ENCODE measurements around the gene HNRNPA3.
"Not testable (repeated sequence)": the region's sequence is repeated elsewhere in the genome, so short reads cannot be mapped to it uniquely, and the experiment has no call there.

HNRNPA3 gene

DNA sequence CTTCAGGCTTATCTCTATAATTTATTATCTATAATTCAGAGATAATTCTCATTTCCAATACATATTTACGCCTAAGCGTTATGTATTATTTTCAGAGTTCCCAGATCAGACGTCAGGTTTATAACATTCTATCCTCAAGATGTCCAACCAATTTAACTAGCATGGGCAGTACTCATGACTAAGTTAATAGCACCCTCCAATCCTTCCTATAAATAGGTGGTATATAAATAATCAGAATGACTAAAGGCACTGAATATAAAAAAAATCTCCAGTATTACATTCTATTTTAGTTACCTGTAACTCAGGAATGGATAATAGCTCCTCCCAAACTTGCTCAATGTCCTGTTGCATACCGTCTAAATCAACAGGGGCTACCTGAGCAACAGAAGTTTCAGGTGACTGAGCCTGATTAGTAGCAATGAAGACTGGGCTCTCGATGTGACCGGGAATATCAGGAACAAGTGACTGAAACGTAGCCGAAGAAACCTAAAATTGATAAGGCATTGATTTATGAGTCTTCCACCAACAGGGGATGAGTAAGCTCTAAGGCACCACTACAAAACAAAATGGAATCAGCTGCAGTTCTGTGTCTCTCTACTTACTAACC is 19.6 kb downstream of the HNRNPA3 start:
- no peak for DNase-seq (ENCODE audit: low read depth in 2 of 2)

DNA sequence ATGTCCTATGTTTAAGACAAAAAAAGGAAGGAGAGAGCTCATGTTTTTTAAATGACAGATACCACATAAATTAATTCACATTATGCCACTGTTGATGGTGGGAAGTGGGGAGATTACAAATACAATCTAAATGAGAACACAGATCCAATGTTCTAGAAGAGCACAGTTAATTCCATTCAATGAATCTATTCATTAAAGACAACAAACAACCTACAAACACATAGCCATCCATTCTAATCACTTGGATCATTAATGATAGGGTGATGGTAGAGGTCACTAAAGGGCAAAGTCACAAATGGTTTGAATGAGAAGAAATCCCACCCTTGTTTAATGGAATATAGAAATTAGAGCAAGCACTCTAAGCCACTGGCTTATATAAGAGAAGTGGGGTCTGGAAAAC is 21.7 kb downstream of the HNRNPA3 start:
- DNase-seq (ENCODE audit: low read depth in 2 of 2) = no peak

DNA sequence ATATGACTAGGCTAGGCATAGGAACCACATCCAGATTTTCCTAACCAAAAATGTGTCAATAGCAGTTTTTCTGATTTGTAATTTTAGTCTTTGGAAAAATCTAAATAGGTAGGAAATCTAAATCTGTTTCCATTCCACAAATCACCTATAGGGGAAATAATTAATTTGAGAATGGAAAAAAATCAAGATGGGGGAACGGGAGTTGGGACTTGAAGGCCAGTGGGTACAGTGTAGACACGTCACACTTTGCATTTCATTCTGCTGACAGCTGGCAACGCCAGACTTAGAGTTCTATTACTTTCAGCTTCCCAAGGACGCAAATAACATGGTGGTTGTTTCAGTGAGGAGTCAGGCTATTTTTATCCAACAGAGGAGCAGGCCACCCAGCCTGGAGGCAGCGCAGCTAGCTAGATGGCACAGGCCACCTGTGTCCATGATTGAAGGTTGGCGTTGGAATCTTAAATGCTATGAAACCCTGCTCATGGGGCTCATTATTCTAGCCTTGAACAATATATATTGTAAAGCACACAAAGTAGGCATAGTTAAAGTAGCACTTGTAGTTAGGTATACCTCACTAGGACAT is 23.4 kb downstream of the HNRNPA3 start:
- no peak for DNase-seq (ENCODE audit: low read depth in 2 of 2)

DNA sequence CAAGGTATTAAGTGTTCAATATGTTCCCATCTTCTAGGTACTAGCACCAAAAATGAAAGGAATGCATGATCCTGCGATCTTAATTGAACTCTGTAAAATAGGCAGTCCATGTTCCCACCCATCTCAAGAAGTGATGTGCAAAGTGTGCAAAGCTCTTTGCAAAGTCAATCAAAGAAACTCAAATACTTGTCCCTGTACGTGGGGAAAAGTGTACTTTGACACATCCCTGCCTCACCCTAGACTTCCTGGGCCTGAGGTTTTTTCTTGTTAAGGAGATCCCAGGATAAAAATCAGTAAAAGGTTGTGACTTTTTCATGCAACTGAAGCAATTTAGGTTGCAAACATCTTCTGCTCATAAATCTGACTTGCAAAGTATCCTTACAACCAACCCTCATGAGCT is 25.3 kb downstream of the HNRNPA3 start:
- DNase-seq (ENCODE audit: low read depth in 2 of 2) = no peak

DNA sequence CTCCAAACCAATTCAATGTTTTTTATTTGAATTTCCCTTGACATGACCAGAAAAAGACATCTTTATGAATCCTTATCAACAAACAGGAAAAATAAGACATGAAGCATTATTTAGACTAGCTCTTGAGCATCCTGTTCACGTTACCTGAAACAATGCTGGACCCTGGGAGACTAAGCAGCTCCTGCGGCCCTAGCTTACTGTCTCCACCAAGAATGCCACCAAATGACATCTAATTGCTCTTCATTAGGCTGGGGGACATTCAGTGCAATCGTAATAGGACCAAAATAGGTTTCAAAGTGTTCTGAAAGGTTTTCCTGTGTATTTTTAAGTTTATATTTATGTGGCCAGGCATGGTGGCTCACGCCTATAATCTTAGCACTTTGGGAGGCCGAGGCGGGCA is 26.5 kb downstream of the HNRNPA3 start:
- no peak for DNase-seq (ENCODE audit: low read depth in 2 of 2)

DNA sequence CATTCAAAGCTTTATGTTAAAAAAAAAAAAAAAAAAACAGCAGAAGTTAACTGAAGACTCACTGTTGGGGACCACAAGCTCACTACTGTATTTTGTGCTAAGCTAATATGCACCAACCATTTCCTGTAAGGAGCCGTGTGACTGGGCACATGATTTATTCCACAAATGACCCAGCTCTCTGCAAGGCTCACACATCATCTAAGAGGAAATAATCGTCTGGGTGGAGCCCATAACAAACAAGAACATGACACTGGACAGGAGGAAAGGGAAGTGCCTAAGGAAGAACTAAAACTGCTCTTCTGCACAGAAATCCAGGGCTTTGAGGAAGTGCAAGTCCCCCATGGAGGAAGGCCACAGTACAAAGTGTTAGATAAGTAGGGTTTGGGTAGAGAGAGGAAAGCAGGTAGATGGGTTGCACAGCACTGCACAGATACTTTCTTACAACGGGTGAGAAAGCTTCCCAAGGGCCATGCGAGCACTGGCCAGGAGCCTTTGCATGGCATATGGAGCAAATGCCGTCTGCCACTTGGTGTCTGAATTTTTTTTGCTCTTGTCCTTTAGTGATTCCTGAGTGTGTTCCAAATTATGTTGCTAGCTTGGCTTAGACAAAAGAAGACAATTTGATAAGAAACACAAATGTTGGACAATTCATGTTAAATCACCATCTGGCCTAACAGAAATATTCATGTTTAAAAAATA is 27.5 kb downstream of the HNRNPA3 start:
- peak in 1 of 2 donors; percentile 13 for DNase-seq (ENCODE audit: low read depth in 2 of 2)

DNA sequence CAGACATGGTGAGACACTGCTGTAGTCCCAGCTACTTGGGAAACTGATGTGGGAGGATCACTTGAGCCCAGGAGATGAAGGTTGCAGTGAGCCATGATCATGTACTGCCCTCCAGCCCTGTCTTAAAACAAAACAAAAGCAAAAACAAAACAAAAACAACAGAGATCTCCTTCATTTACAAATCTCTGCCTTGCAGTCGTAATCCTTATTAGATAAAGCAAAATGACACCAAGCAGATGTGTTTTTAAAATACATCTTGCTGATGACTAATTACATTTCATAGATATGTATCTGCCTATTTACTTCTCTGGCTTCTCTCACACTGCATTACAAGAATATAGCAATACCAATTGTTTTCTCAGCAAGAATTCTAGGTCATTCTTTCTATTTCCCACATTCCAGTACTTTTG is 29.1 kb downstream of the HNRNPA3 start:
- no peak for DNase-seq (ENCODE audit: low read depth in 2 of 2)

DNA sequence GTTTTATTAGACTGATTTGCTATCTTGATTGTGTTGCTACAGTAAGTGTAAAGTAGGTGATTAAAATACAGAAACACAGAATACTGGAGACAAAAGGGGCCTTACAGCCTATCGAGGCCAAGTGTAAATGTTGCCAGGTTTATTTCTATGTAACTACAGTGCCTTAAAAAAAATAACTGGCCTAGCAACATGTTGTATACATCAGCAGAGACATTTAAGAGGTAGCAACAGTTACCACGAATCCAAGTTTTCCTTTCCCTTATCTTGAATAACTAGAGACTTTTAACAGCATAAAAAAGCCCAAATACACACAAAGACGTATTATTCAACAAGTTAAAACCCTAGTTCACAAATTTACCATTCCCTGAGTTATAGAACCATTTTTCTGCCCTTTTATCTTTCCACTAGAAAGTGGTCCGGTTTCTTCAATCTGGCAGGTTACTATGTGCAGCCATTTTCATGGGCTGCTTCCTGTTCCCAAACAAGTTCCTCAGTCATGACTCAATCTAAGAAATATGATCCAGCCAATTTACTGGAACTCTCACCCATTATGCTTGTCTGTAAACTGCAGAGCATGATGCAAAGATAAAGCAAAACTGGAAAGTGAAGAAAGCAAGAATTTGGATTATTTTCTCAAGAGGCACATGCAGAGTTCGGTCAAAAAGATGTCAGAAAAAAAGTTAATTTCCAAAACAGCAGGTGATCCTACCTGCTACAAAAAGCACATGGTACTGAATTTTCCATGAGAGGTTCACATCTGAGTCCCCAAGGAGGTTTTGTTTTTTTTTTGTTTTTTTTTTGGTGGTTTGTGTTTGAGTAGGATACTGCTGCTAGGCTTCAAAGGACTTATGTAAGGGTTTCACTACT is 29.8 kb downstream of the HNRNPA3 start:
- no peak for DNase-seq (ENCODE audit: low read depth in 2 of 2)

DNA sequence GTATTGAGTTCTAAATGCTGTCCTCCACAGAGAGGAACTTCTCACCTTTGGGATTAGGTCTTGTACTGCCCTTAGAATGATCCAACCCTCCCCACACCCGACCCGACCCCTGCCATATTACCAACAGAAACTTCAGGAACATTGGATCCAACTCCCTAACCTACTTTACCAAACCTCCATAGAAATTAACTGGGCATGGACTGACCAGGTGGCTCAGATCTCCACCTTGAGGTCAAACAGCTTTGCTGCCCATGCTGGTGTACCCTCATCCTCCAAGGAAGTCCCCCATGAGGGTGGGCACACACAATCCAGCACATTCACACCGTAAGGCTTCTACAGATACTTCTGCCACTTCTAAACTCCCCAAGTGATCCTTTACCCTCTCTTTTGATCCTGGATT is 30.5 kb downstream of the HNRNPA3 start:
- no peak for DNase-seq (ENCODE audit: low read depth in 2 of 2)

DNA sequence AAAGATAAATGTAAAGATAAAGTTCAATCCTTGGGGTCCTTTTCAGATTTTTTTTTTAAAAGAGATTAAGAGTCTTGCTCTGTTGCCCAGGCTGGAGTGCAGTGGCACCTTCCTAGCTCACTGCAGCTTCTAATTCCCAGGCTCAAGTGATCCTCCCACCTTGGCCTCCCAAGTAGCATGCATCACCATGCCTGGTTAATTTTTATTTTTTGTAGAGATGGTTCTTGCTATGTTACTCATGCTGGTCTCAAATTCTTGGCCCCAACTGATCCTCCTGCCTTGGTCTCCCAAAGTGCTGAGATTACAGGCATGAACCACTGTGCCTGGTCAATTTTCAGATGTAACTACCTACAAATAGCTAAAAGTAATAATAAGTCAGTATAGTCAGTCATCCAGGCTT is 30.9 kb downstream of the HNRNPA3 start:
- no peak for DNase-seq (ENCODE audit: low read depth in 2 of 2)

DNA sequence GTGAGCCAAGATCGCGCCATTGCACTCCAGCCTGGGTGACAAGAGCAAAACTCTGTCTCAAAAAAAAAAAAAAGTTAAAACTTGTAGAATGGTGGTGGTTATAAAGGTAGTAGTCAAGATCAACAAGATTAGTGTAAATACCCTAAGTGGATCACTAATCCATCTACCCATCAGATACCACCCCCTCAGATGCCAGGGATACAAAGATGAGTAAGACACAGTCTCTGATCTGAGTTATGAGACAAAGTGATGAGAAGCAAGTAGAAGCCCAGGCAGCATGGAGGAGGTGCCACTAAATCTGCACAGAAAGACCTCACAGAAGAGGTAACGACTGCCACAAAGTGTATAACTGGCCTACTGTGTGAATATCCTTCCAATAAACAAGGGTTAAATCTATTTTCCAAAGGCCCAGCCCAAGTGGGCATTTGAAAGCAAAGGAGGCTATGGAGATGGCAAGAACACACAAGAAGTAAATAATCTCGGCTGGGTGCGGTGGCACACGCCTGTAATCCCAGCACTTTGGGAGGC is 31.7 kb downstream of the HNRNPA3 start:
- DNase-seq (ENCODE audit: low read depth in 2 of 2) = no peak

DNA sequence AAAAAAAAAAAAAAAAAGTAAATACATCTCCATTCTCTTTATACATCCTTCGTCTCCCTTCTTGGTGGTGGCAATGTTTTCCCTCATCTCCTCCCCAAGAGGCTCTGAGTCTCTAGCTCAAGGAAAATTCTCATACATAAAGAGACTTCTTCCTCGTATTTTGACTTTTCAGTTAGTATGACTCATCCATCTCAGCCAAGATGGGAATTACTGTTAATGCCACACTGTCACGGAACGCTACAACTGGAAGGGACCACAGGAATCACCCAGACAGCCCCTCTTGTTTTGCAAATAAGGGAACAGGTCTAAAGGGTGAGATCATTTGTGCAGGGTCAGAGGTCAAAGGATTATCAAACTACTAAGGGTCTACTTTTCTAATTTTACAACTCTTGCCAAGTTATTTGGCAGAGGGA is 32.4 kb downstream of the HNRNPA3 start:
- no peak for DNase-seq (ENCODE audit: low read depth in 2 of 2)

DNA sequence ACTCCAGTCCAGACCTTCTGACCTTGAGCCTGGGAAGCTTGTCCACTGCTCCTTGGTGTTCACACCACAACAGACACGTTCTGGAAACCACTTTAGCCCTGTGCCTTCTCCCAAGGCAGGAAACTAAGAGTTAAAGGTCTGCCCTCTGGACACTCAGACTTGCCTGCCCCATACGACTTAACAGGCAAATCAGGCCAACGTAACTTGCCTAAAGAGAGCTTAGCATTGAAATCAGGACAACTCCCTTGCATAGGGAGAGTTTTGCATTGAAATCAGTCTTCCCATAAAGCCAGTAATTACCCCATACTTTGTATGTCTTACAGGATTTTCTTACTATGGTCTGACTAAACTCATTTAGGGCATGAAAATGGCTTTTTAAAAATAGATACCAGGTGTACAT is 33.4 kb downstream of the HNRNPA3 start:
- no peak for DNase-seq (ENCODE audit: low read depth in 2 of 2)

DNA sequence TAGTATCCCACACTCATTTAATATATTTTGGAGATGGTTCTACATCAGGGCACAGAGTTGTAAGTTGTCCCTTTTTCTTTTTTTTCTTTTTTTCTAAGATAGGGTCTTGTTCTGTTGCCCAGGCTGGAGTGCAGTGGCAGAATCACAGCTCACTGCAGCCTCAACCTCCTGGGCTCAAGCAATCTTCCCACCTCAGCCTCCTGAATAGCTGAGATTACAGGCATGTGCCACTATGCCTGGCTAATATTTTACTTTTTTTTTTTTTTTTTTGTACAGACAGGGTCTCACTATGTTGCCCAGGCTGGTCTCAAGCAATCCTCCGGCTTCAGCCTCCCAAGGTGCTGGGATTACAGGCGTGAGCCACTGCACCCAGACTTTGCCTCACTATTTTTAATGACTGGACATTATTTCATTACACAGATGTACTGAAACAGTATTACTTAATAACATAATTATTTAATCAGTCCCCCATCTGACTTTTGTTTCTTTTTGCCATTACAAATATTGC is 34.0 kb downstream of the HNRNPA3 start:
- DNase-seq (ENCODE audit: low read depth in 2 of 2) = not testable (repeated sequence)

DNA sequence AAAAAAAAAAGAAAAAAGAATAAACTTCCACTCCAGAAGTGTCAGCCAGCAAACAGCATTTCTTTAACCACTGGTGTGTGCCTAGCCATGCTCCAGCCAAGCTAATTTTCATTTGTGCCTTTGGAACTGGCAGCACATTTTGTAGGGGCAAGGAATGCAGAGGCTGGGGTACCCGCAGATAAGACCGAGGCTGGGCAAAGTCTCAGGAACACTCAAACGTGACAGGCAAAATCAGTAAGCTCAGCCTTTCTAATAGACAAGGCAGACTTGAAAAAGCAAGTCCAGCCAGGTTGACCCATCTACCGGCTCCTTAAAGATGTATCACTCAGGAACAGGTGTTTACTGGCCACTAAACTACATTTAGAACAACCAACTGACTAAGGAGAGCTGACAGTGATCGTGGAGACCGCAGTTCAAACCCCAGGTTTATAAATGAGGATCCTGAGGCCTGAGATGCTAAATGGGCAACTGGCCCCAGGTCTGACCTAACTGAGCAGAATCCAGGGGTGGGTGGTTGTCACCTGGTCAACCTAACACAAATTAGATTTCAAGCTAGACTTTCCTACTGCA is 35.2 kb downstream of the HNRNPA3 start:
- DNase-seq (ENCODE audit: low read depth in 2 of 2) = no peak

DNA sequence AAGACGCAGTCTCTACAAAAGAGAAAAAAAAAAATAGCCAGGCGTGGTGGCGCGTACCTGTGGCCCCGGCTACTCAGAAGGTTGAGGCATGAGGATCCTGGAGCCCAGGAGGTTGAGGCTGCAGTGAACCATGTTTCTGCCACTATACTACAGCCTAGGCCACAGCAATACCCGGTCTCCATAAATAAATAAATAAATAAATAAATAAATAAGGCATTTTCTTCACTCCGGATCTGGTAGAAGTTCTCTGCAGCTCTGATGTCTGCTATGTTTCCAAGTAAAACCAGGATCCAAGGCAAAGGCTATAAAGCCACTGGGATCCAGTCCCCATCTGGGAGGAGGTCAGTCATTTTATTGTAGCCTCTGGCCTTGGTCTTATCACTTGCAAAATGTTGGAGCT is 36.4 kb downstream of the HNRNPA3 start:
- no peak for DNase-seq (ENCODE audit: low read depth in 2 of 2)

DNA sequence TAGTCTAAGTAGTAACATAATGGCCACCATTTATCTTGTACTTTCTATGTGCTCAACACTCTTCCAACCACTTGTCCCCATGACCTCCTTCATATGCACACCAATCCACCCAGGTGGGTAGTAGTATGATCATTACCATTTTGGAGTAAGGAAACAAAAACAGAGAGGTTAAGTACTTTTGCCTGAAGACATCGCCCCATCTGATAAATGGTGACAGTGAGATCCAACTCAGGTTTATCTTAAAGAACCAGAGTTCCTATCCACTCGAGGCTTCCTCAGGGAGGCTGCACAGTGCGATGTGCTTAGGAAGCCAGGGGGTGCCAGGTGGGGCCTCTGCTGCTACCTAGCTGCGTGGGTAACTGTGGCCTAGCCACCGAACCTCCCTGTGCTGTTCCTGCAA is 37.9 kb downstream of the HNRNPA3 start:
- no peak for DNase-seq (ENCODE audit: low read depth in 2 of 2)

DNA sequence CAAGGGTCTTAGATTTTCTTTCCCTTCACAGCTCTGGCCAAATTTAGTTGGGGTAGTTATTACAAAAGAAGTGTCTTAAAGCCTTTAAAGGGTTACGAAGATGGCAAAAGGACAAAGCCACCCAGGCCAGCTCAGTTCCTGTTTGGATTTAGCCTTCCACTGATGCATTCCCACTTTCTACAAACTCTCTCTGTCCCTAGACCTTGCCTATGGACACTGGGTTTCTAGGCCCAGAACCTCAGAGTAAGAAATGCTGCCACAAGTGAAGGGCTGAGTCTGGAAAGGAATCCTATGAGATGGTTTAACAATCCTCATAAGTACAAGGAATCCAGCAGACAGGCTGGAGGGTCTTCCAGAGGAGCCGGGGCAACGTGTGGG is 38.6 kb downstream of the HNRNPA3 start:
- no peak for DNase-seq (ENCODE audit: low read depth in 2 of 2)

DNA sequence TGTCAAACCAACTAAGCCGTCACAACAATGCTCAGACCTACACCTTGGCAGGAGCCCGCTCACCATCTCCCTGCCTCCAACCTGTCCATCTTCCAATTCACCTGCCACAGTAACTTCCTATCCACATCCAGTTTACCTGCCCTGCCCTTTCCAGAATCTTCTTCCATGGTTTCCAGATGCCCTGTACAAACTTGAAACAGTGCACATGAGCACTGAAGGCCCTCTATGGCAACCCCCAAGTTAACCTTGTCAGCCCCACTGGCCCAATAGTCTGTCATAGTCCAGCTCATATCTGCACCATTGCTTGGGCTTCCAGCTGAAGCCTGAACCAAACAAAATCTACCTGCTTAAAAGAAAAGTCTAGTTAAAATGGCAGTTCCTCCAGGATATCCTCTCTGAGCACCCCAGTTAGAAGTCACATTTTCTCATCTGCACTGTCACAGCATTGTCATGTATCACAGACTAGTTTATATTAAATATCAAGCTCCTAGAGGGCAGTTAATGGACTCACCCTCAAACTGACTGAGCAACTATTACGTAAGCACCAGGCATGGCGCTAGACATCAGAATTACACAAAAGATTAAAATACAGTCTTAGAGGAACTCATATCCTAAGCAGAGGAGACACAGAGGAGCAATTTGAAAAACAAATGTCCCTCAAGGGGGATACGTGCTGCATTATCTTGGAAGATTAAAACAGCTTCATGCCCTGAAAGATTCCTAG is 40.4 kb downstream of the HNRNPA3 start:
- no peak for DNase-seq (ENCODE audit: low read depth in 2 of 2)

DNA sequence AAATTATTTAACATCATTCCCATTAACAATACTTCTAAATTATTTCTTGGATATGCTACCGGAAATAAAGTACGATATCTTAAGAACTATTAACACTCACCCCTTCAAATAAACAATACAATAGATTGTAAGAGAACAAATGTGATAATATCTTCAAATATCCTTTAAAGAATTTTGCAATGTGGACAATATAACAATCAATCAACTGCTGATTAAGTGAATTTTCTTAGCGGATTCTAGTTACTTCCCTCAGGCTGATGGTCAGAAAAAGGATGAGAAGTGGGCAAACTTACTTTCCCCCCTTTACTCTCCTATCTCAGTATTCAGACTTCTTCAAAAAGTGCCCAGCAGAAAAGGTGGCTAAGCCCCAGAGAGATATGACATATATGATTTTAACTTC is 41.1 kb downstream of the HNRNPA3 start:
- no peak for DNase-seq (ENCODE audit: low read depth in 2 of 2)
